HepG2 (cell line): ENCODE data around the gene ADCY5. TPM values are rescaled to one million over a fixed set of nuclear protein-coding genes. Genes with fewer than 3 reads are reported as not detected.

ENCODE experiments used
- ATAC-seq: fragments of 200-7000 bp; cut with Tn5 transposase; 3 replicates; pipeline ENCODE4 v1.9.1; 2020; ENCODE audit warnings: mild to moderate bottlenecking, moderate library complexity
- BruUV-seq: library from RNA; stranded (reverse); fragments of 400-500 nt; replicated peaks from 2 replicates; lab custom pipeline; 2021; lab: Mats Ljungman, UMichigan
- CTCF ChIA-PET: fragments of 300-600 bp; formaldehyde crosslinking; extraction: SDS; loops from one replicate; lab custom pipeline; 2021; ENCODE audit warnings: low total read pairs, inconsistent platforms, low intra/inter-chr PET ratio; lab: Yijun Ruan, JAX
- POLR2A ChIA-PET: fragments of 350-600 bp; sonication (Branson Sonifier 250); formaldehyde crosslinking; loops from one replicate; lab custom pipeline; 2020; ENCODE audit warnings: antibody characterized with exemption, inconsistent platforms; lab: Yijun Ruan, JAX
- DNase-seq: peaks from one replicate; pipeline ENCODE4 v3.0.0-alpha.2; 2015; ENCODE audit warnings: low spot score
- FAIRE-seq: peaks from 3 replicates; lab custom pipeline; 2011; peaks lifted over from hg19 to GRCh38; lab: Jason Lieb, UNC
- H2AFZ ChIP-seq: one replicate; pipeline ENCODE4 v1.6.1; 2011; ENCODE audit warnings: low read length, inconsistent platforms
- H3K27ac ChIP-seq: fragments of 300-600 bp; 3 replicates; pipeline ENCODE4 v1.8.0; 2011; ENCODE audit warnings: mixed run types, mild to moderate bottlenecking, mixed read lengths, low read length, inconsistent platforms; ENCODE audit not compliant: insufficient read depth; ENCODE audit errors: extremely low read length
- H3K27me3 ChIP-seq, 2 experiments: fragments of 200-600 bp in 1 of 2; 2 replicates in 1 of 2; 3 replicates in 1 of 2; pipeline versions ENCODE4 v1.6.0 to v1.8.0; 2011; ENCODE audit warnings: low read length in 2 of 2, mild to moderate bottlenecking in 2 of 2, moderate library complexity in 2 of 2, inconsistent platforms in 1 of 2; ENCODE audit not compliant: insufficient read depth in 2 of 2, control insufficient read depth in 1 of 2
- H3K36me3 ChIP-seq, 2 experiments: fragments of 200-600 bp in 1 of 2; replicated peaks in 1 of 2; 2 replicates in 1 of 2; 3 replicates in 1 of 2; pipeline versions ENCODE4 v1.5.1 to v1.8.0; 2011; ENCODE audit warnings: low read length in 2 of 2, inconsistent platforms in 1 of 2; ENCODE audit not compliant: insufficient read depth in 2 of 2, control insufficient read depth in 1 of 2
- H3K4me1 ChIP-seq: 2 replicates; pipeline ENCODE4 v1.5.1; 2012; ENCODE audit warnings: low read length, inconsistent platforms; ENCODE audit not compliant: insufficient read depth
- H3K4me2 ChIP-seq: 2 replicates; pipeline ENCODE4 v1.6.0; 2011; ENCODE audit warnings: low read depth, low read length, inconsistent platforms
- H3K4me3 ChIP-seq, 3 experiments: fragments of 200-600 bp in 1 of 3; sonication (generic), shearing (Covaris generic) in 1 of 3; replicated peaks in 1 of 3; 2 replicates each; pipeline ENCODE4 v1.5.1; 2011 to 2016; ENCODE audit warnings: low read length in 3 of 3, inconsistent platforms in 2 of 3, low read depth in 2 of 3, mild to moderate bottlenecking in 2 of 3, control low read depth in 1 of 3, mixed read lengths in 1 of 3; ENCODE audit not compliant: insufficient read depth in 1 of 3
- H3K79me2 ChIP-seq: one replicate; pipeline ENCODE4 v1.6.1; 2011; ENCODE audit warnings: low read length, inconsistent platforms; ENCODE audit not compliant: insufficient read depth
- H3K9ac ChIP-seq: 2 replicates; pipeline ENCODE4 v1.6.0; 2011; ENCODE audit warnings: mild to moderate bottlenecking, low read depth, low read length, inconsistent platforms; ENCODE audit not compliant: insufficient read depth
- H3K9me3 ChIP-seq: 2 replicates; pipeline ENCODE4 v1.5.1; 2012; ENCODE audit warnings: mild to moderate bottlenecking, low read length
- H4K20me1 ChIP-seq: 2 replicates; pipeline ENCODE4 v1.6.0; 2011; ENCODE audit warnings: inconsistent platforms, mild to moderate bottlenecking, low read length, moderate library complexity; ENCODE audit not compliant: insufficient read depth
- ATF6 ChIP-seq: sonication (generic); formaldehyde crosslinking; conservative IDR thresholded peaks from 2 replicates; pipeline ENCODE4 v1.4.0; 2020; ENCODE audit warnings: missing genetic modification reagents
- JARID2 ChIP-seq: sonication (generic); formaldehyde crosslinking; IDR thresholded peaks from 2 replicates; pipeline ENCODE4 v1.8.1; 2023; ENCODE audit warnings: missing genetic modification reagents, inconsistent platforms; ENCODE audit not compliant: insufficient replicate concordance
- KDM2A ChIP-seq: sonication (generic); formaldehyde crosslinking; IDR thresholded peaks from 2 replicates; pipeline ENCODE4 v1.4.0; 2020; ENCODE audit warnings: low read depth, missing genetic modification reagents, borderline replicate concordance
- MAZ ChIP-seq, 2 experiments: sonication (generic) in 1 of 2; formaldehyde crosslinking in 1 of 2; IDR thresholded peaks; 2 replicates each; pipeline versions ENCODE4 v1.5.0 to v1.6.1; 2012 to 2020; ENCODE audit warnings: low read depth in 2 of 2, mild to moderate bottlenecking in 2 of 2, borderline replicate concordance in 1 of 2, improper control_type of control experiment in 1 of 2, low read length in 1 of 2, missing genetic modification reagents in 1 of 2, moderate library complexity in 1 of 2
- SYNCRIP ChIP-seq: fragments of 200-400 bp; formaldehyde crosslinking; IDR thresholded peaks from 2 replicates; pipeline ENCODE4 v1.6.1; 2018; ENCODE audit warnings: mild to moderate bottlenecking, low read depth, low read length; ENCODE audit not compliant: insufficient read depth
- U2AF2 ChIP-seq: fragments of 200-400 bp; formaldehyde crosslinking; IDR thresholded peaks from 2 replicates; pipeline ENCODE4 v1.6.1; 2017; ENCODE audit warnings: low read depth, mild to moderate bottlenecking, low read length
- YEATS2 ChIP-seq: sonication (generic); formaldehyde crosslinking; IDR thresholded peaks from 2 replicates; pipeline ENCODE4 v1.4.0; 2020; ENCODE audit warnings: missing genetic modification reagents, borderline replicate concordance
- ZFP1 ChIP-seq: IDR thresholded peaks from 2 replicates; pipeline ENCODE4 v1.6.1; 2016
- ZFP62 ChIP-seq: sonication (generic); formaldehyde crosslinking; IDR thresholded peaks from 2 replicates; pipeline ENCODE4 v1.4.0; 2020; ENCODE audit warnings: missing genetic modification reagents
- ZNF232 ChIP-seq: sonication (generic); formaldehyde crosslinking; IDR thresholded peaks from 2 replicates; pipeline ENCODE4 v1.4.0; 2020; ENCODE audit warnings: missing genetic modification reagents, borderline replicate concordance
- ZNF383 ChIP-seq: sonication (generic); formaldehyde crosslinking; IDR thresholded peaks from 2 replicates; pipeline ENCODE4 v1.4.0; 2020; ENCODE audit warnings: missing genetic modification reagents, mild to moderate bottlenecking, borderline replicate concordance
- ZNF556 ChIP-seq: sonication (generic); formaldehyde crosslinking; IDR thresholded peaks from 2 replicates; pipeline ENCODE4 v1.4.0; 2020; ENCODE audit warnings: mild to moderate bottlenecking, missing genetic modification reagents, borderline replicate concordance
- ZNF572 ChIP-seq: sonication (generic); formaldehyde crosslinking; IDR thresholded peaks from 2 replicates; pipeline ENCODE4 v1.5.1; 2020; ENCODE audit warnings: mild to moderate bottlenecking, missing genetic modification reagents
- ZNF629 ChIP-seq: sonication (generic); formaldehyde crosslinking; conservative IDR thresholded peaks from 2 replicates; pipeline ENCODE4 v1.5.0; 2020; ENCODE audit warnings: missing genetic modification reagents
- ZNF652 ChIP-seq: IDR thresholded peaks from 2 replicates; pipeline ENCODE4 v1.6.1; 2016; ENCODE audit warnings: low read depth, borderline replicate concordance
- ZNF800 ChIP-seq: sonication (generic); formaldehyde crosslinking; IDR thresholded peaks from 2 replicates; pipeline ENCODE4 v1.4.0; 2020; ENCODE audit warnings: missing genetic modification reagents
- WGBS: methylation state at CpG from one replicate; pipeline ENCODE4 v1.1.6; 2017; ENCODE audit warnings: low lambda C conversion rate; 5-methylcytosine and 5-hydroxymethylcytosine counted together
- in situ Hi-C: cut with HindIII; loops from 2 replicates; pipeline ENCODE4 v1.10.0; 2017; ENCODE audit warnings: low pct_unique_long_range_greater_than_20kb; ENCODE audit not compliant: extremely low pct_ligation_motif_present
- intact Hi-C: fragments of 100-400 bp; cut with micrococcal nuclease; formaldehyde crosslinking; loops from one replicate; pipeline ENCODE4 v1.10.0; 2022; ENCODE audit not compliant: unreplicated experiment
- polyA plus RNA-seq, 8 experiments: library from polyadenylated mRNA; depleted of rRNA in 3 of 8; stranded (reverse) in 7 of 8; unstranded in 1 of 8; fragments of >200 nt; fragmentation: Illumina TruSeq in 4 of 8; extraction: Trizol in 4 of 8; gene quantifications; 2 replicates each; pipeline versions ENCODE4 v1.2.1 to v1.2.3, GENCODE V29; 2011 to 2016; ENCODE audit warnings: low read depth in 4 of 8, missing spikeins in 1 of 8, mixed read lengths in 1 of 8; ENCODE audit not compliant: insufficient read depth in 1 of 8
- total RNA-seq, 5 experiments: library from RNA; depleted of rRNA; stranded (reverse); fragments of >200 nt; fragmentation: Illumina TruSeq; extraction: Trizol; gene quantifications; 2 replicates each; pipeline ENCODE4 v1.2.3, GENCODE V29; 2016; ENCODE audit warnings: low read depth in 1 of 5

ADCY5 gene
- total and polyA plus RNA-seq, 2 of the 13 experiments (the other 11 are each of a cell fraction or from before 2014, with no cell fraction given) = not detected

- Histone ChIP-seq H3K27me3 (no peaks in the 10 kb centered on the region; a peak in 1 of 5 replicates), H3K36me3 (0 out of 5 replicates have a peak, but pooled peaks cover 0 to 5% of the 10 kb centered on the region in 2 experiments), H3K27ac (no peak overlapping the region), H3K79me2 (no peaks in the 10 kb centered on the region), H3K9me3 (no peaks in the 10 kb centered on the region), H4K20me1 (no peaks in the 10 kb centered on the region), H3K9ac (no peak overlapping the region), H3K4me3 (no peak overlapping the region), H3K4me1 (peaks cover 4% of the 10 kb centered on the region; the same call in 1 of the 2 replicates), H2AFZ (no peak overlapping the region), H3K4me2 (no peak overlapping the region)
- 69% methylated on average over 10 of the region's 10 CpGs for WGBS
- intact Hi-C loops (no loop called here), in situ Hi-C loops (no loop called here)
- POLR2A ChIA-PET = no interaction called here
- ATAC-seq = no peak
- no TSS peak for BruUV-seq
- DNase-seq = no peak
- TF ChIP-seq MAZ (IDR thresholded peaks at IDR 0.05; ENCODE audit: borderline replicate concordance, low read depth, low read length) = no peak
- no peak for TF ChIP-seq MAZ (CRISPR knock-in tag; IDR thresholded peaks at IDR 0.05; ENCODE audit: low read depth)
- TF ChIP-seq U2AF2 = no peak
- TF ChIP-seq ZNF800 (CRISPR knock-in tag) = no peak
- TF ChIP-seq ATF6 (CRISPR knock-in tag) = no peak
- TF ChIP-seq ZFP62 (CRISPR knock-in tag) = no peak
- TF ChIP-seq ZNF652 (CRISPR knock-in tag) = no peak
- no peak for TF ChIP-seq ZNF383 (CRISPR knock-in tag)
- no peak for TF ChIP-seq ZNF556 (CRISPR knock-in tag)
- TF ChIP-seq SYNCRIP = no peak
- TF ChIP-seq ZNF629 (CRISPR knock-in tag) = no peak
- TF ChIP-seq ZNF232 (CRISPR knock-in tag) = no peak
- TF ChIP-seq JARID2 (CRISPR knock-in tag) = no peak
- no peak for TF ChIP-seq ZNF572 (CRISPR knock-in tag)
- TF ChIP-seq YEATS2 (CRISPR knock-in tag) = no peak
- TF ChIP-seq ZFP1 (CRISPR knock-in tag) = no peak
- no peak for TF ChIP-seq KDM2A (CRISPR knock-in tag)
- no peak for FAIRE-seq
- CTCF ChIA-PET = no interaction called here
These were observed 172.4 kb downstream of the ADCY5 start for GRCh38 chr3:123276346-123277006.
